Kidney epithelial cell (primary cell): ENCODE results near the gene PUSL1. TPM values are rescaled to one million over a fixed set of nuclear protein-coding genes. Genes with fewer than 3 reads are reported as not detected.

ENCODE experiments used
- DNase-seq: peaks from one replicate; pipeline ENCODE4 v3.0.0-alpha.2; 2010; ENCODE audit warnings: low read depth
- H3K27me3 ChIP-seq: 2 replicates; pipeline ENCODE4 v1.6.0; 2011; ENCODE audit warnings: low read length; ENCODE audit not compliant: control insufficient read depth, insufficient read depth
- H3K36me3 ChIP-seq: 2 replicates; pipeline ENCODE4 v1.5.1; 2011; ENCODE audit warnings: low read length; ENCODE audit not compliant: control insufficient read depth, insufficient read depth
- H3K4me3 ChIP-seq: 2 replicates; pipeline ENCODE4 v1.5.1; 2011; ENCODE audit warnings: low read depth, mild to moderate bottlenecking, control low read depth, low read length
- total RNA-seq: library from RNA; depleted of rRNA; stranded (reverse); fragments of >200 nt; gene quantifications from 2 replicates; pipeline ENCODE4 v1.2.3, GENCODE V29; 2015
- TF ChIP-seq, protein P1 (sequence below): IDR thresholded peaks from 2 replicates; pipeline ENCODE4 v1.5.1; 2011; ENCODE audit warnings: mild to moderate bottlenecking, moderate library complexity, low read length, control low read depth, inconsistent platforms; ENCODE audit not compliant: insufficient read depth, poor library complexity, severe bottlenecking

Gene PUSL1
- total RNA-seq, 1 donor from 2014 or later: 45.1 TPM

- Histone ChIP-seq H3K4me3 (no peak overlapping the region), H3K36me3 (no peaks in the 10 kb centered on the region), H3K27me3 (peaks cover 25% of the 10 kb centered on the region)
- DNase-seq: no peak
- TF ChIP-seq, protein P1, sequence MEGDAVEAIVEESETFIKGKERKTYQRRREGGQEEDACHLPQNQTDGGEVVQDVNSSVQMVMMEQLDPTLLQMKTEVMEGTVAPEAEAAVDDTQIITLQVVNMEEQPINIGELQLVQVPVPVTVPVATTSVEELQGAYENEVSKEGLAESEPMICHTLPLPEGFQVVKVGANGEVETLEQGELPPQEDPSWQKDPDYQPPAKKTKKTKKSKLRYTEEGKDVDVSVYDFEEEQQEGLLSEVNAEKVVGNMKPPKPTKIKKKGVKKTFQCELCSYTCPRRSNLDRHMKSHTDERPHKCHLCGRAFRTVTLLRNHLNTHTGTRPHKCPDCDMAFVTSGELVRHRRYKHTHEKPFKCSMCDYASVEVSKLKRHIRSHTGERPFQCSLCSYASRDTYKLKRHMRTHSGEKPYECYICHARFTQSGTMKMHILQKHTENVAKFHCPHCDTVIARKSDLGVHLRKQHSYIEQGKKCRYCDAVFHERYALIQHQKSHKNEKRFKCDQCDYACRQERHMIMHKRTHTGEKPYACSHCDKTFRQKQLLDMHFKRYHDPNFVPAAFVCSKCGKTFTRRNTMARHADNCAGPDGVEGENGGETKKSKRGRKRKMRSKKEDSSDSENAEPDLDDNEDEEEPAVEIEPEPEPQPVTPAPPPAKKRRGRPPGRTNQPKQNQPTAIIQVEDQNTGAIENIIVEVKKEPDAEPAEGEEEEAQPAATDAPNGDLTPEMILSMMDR: no peak
These were observed 25.4 kb upstream of the PUSL1 start for GRCh38 chr1:1282998-1283397.

DNA sequence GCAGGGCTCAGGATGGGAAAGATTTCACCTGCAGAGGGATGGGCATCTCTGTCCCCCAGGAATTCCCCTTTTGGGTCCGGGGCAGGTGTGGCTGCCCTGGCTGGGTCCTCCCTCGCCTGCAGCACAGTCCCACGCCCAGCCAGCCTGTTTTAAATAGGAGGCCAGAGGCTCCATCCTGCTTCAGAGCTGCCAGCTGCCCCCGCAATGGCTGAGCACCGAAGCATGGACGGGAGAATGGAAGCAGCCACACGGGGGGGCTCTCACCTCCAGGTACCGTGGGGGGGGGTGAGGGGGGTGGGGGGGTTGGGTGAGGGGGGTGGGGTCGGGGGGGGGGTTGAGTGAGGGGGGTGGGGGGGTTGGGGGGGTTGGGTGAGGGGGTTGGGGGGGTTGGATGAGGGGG lies 24.6 kb upstream of the PUSL1 start:
- Histone ChIP-seq H3K36me3 (no peaks in the 10 kb centered on the region), H3K27me3 (peaks cover 25% of the 10 kb centered on the region), H3K4me3 (no peak overlapping the region)
- TF ChIP-seq, protein P1: peak; percentile 19
- DNase-seq: no peak

DNA sequence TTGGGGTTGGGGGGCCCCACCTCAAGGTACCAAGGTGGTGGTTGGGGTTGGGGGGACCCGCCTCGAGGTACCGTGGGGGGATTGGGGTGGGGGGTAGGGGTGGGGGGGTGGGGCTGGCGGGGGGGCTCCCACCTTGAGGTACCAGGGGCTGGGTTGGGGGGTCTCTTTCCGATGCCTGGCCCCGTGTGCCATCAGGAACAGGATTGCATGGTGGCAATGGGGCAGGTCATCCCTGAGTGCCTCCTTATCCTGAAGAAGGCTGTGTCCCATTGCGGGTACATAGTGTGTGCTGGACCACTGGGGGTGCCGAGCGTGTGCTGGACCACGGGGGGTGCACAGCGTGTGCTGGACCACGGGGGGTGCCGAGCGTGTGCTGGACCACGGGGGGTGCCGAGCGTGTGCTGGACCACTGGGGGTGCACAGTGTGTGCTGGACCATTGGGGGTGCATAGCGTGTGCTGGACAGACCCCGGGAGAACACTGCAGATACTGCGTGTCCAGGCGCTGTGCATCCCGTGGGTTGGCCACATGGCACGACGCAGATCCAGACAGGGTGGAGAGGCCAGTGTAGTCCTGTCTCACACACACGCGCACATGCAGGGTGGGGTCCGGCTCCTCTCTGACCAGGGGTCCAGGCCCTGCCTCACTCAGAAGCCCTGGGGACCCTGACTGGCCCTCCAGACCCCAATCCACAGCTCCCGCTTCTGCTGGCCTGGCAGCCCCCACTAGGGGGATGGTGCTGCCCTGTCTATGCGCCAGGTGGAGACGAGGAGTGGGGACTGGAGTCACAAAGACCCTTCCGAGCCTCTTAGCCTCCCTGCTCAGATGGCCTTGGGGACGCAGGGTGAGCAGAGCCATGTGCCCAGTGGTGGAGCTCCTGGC lies 23.9 kb upstream of the PUSL1 start:
- Histone ChIP-seq H3K4me3 (no peak overlapping the region), H3K36me3 (no peaks in the 10 kb centered on the region), H3K27me3 (peaks cover 25% of the 10 kb centered on the region)
- DNase-seq: no peak
- TF ChIP-seq, protein P1: no peak

GRCh38 chr1:1285102-1285571 lies 23.3 kb upstream of the PUSL1 start:
- Histone ChIP-seq H3K27me3 (peaks cover 25% of the 10 kb centered on the region), H3K4me3 (no peak overlapping the region), H3K36me3 (no peaks in the 10 kb centered on the region)
- TF ChIP-seq, protein P1: no peak
- DNase-seq: no peak

- no peaks in the 10 kb centered on the region for H3K36me3 ChIP-seq
- H3K27me3 ChIP-seq: peaks cover 25% of the 10 kb centered on the region
- DNase-seq: no peak
- H3K4me3 ChIP-seq: no peak overlapping the region
- TF ChIP-seq, protein P1: no peak
These were observed 22.6 kb upstream of the PUSL1 start for GRCh38 chr1:1285611-1286311.
